ENCODE results near the gene PPP1R12C.
"Not testable (repeated sequence)": the region's sequence is repeated elsewhere in the genome, so short reads cannot be mapped to it uniquely, and the experiment has no call there.

The PPP1R12C gene

DNA sequence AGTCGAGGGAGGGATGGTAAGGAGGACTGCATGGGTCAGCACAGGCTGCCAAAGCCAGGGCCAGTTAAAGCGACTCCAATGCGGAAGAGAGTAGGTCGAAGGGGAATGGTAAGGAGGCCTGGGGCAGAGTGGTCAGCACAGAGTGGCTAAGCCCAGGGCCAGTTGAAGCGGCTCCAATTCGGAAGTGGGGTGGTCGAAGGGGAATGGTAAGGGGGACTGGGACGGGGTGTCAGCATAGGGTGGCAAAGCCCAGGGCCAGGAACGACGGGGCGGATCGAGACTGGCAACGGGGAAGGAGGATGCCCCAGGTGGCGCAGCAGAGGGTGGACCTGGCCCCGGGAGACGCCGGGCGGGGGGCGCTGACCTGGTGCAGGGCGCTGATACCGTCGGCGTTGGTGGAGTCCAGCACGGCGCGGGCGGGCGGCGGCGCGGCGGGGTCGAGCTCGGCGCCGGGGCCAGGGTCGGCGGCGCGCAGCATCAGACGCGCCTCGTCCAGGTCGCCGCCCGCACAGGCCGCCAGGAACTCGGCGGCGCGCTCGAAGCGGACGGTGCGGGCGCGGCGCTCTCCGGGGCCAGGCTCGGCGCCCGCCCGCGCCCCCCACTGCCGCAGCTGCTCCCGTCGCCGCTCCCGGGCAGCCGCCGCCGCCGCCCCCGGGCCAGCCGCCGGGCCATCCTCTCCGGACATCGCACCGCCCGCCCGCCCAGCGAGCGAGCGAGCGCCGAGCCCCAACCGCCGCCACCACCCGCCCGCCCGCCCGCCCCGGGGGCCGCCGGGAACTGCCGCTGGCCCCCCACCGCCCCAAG is at the start of gene PPP1R12C:
Gene PPP1R12C, minus strand, starts transcription at position 779 of the 804 bp plus-strand sequence. Its CDS starts 94 bp downstream, at position 685.
- DNase-seq (ENCODE audit: extremely low read depth in 1 of 2, low read depth in 1 of 2): no peak

DNA sequence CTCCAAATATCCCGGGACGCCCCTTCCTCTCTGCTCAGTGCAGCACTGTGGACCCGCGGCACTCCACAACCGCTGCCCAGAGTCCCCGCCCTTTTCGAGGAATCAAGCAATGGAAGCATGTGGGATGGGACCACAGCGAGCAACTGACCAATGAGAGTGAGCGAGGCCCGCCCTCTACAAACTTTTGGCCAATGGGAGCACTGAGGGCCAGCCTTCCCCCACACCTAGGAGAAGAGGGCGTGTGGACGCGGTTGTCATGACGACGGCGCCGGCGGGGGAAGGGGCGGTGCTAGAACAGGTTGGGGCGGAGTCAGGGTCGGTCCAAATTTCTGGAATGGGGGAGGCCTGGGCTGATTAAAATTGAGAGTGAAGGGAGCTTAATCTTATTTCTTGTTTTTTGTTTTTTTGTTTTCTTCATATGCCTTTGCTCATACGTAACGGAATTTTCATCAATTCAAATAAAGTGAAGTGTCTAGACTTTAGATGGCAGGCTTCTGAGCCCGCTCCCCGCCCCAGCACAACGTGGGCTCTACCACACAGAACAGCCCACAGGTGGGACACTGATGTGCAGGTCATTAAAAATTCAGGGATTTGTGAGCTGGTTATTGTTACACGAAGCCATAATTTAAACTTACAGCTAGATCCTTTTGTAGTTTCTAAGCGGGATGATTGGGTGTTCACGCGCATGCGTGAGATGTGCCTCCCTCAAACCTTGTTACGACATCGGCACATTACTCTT is 49.3 kb upstream of the PPP1R12C start, which contains the start of gene DNAAF3:
Gene DNAAF3, minus strand, starts transcription at position 84 of the 739 bp plus-strand sequence. CDS start 200 bp downstream, outside the sequence.
- peak in 1 of 2 donors; percentile 83 for DNase-seq (ENCODE audit: extremely low read depth in 1 of 2, low read depth in 1 of 2)

GRCh38 chr19:55165952-55166529 is 48.6 kb upstream of the PPP1R12C start:
- peak in 1 of 2 donors; percentile 48 for DNase-seq (ENCODE audit: extremely low read depth in 1 of 2, low read depth in 1 of 2)

- DNase-seq (ENCODE audit: extremely low read depth in 1 of 2, low read depth in 1 of 2): no peak
Measured at GRCh38 chr19:55161571-55162322, 44.3 kb upstream of the PPP1R12C start.

GRCh38 chr19:55160986-55161365 is 43.5 kb upstream of the PPP1R12C start:
- no peak for DNase-seq (ENCODE audit: extremely low read depth in 1 of 2, low read depth in 1 of 2)

- DNase-seq (ENCODE audit: extremely low read depth in 1 of 2, low read depth in 1 of 2): peak; percentile 80 to 86
Measured at GRCh38 chr19:55160128-55160985, 42.9 kb upstream of the PPP1R12C start.

DNA sequence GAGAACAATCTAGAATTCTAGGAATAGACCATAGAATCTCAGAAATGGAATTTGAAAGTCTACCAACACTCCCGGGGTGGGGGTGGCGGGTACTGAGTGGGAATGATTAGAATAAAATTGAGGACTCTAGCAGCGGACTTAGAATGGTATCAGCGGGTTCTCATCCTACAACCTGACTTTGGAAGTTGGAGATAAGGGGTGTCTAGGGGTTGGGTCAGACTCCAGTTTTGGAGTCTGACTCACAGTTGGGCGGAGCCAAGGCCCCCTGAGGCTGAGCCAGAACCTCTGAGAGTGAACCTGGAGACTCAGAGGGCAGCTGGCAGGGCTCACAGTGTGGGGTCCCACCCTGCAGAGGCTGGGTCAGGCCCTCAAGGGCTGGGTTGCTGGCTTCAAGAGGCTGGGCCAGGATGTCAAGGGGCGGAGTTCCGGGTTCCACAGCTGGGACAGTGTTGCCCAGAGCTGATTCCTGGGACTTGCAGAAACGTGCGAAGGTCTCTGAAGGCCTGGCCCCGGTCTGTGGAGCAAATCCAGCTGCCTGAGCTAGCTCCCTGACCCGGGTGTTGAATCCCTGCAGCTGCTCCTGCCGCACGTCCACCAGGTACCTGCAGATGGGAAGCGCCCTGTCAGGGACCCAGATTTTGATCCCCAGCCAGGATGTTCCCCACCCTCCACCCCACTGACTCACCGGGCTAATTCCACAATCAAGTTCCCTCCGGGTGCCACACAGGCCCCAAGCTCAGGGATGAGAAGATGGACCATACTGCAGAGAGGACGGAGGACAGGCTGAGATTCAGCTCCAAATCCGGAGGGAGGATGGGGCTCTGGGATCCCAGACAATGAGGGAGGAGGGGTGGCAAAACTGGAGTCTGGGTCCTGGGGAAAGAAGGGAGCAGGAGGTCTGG is 41.7 kb upstream of the PPP1R12C start:
- DNase-seq (ENCODE audit: extremely low read depth in 1 of 2, low read depth in 1 of 2): no peak

- no peak for DNase-seq (ENCODE audit: extremely low read depth in 1 of 2, low read depth in 1 of 2)
Measured at GRCh38 chr19:55158423-55158822, 41.0 kb upstream of the PPP1R12C start.

DNA sequence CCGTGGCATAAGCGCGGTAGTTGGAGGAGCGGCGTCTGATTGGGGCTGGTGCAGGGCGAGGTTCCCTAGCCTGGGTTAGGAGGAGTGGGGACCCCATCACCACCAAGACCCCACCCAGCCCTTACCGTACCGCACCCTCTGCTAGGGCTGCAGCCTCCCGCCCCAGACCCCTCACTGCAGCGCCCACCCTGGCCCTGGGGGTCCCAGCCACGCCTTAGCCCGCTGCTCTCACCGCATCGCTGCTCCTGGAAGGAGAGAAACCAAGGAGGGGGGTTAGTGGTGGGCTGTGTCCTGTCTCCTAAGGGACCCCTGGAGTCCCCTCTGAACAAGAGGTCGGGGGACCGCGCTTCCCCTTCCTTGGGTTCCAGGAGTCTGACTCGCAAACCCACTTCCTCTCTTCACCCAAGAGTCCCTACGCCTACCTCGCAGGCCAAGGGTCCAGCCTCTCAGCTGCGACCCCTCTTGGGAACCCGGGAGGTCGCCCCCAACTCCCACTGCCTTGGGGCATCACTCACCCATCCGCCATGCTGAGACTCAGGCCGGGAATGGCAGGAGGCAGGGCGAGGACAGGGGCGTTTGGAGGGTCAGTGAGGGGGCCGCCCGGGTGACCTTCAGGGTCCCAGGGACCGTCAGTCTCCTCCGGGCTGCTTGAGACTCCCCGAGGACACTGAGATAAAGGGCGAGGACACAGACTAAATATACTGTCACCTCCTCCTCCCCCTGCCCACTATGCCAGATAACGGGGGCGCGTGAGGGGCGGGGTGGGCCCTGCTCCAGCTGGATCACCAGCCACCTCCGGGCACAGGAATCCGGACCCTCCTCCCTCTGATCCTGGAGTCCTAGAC is 39.8 kb upstream of the PPP1R12C start, which contains the start of gene TNNI3:
Gene TNNI3, minus strand, starts transcription at position 669 of the 845 bp plus-strand sequence. Its CDS starts 143 bp downstream, at position 526.
- DNase-seq (ENCODE audit: extremely low read depth in 1 of 2, low read depth in 1 of 2): no peak

GRCh38 chr19:55156202-55157063 is 39.0 kb upstream of the PPP1R12C start:
- DNase-seq (ENCODE audit: extremely low read depth in 1 of 2, low read depth in 1 of 2): peak in 1 of 2 donors; percentile 27

- DNase-seq (ENCODE audit: extremely low read depth in 1 of 2, low read depth in 1 of 2): not testable (repeated sequence)
Measured at GRCh38 chr19:55155784-55156183, 38.3 kb upstream of the PPP1R12C start.

- DNase-seq (ENCODE audit: extremely low read depth in 1 of 2, low read depth in 1 of 2): no peak
Measured at GRCh38 chr19:55153652-55154264, 36.3 kb upstream of the PPP1R12C start.

DNA sequence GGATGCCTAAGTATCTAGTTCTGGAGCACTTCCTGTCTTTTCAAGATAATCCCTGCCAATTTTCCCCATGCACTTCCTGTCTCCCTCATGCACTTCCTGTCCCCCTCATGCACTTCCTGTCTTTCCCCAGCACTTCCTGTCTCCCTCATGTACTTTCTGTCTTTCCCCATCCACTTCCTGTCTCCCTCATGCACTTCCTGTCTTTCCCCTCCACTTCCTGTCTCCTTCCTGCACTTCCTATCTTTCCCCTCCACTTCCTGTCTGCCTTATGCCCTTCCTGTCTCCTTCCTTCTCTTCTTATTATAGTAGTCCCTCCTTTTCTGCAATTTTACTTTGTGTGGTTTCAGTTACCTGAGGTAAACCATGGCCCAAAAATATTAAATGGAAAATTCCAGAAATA is 34.6 kb upstream of the PPP1R12C start:
- no peak for DNase-seq (ENCODE audit: extremely low read depth in 1 of 2, low read depth in 1 of 2)

DNA sequence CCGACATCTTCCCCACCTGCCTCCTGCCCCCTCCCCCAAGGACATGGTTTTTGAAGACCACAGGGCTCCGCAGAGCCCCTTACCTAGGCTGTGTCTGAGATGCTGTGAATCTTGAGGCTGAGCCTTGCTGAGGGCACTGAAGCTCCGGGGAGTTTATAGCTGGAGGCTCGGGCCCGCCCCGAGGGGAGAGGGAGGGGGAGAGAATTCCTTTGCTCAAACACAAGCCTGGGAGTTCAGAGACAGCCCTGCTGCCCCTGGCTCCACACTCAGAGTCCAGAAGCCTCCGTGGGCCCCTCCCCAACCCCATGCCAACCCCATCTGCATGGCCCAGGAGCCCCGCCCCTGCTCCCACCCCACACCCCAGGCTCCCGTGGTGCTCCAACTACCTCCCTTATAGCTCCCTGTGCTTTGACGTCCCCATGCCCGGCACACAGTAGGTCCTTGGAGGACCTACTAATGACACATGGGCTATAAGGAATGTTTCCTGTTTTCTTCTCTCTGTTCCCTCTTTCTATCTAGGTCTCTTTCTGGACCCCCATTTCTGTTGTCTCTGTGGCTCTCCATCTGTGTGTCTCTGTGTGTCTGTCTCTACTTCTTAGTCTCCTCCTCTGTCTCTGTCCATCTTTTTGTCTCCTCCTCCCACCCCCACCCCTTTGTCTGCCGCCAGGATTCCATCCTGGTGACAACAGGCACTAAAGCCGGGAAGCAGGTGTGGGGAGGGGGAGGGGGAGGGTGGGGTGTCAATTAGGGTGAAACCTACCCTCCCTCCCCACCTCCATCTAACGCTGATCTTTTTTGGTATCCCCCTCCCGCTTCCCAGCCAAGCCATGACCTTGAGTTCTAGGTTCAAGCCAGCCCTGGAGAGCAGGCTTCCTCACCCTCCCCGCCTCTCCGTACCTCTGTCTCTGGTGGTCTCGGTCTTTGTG is 31.9 kb upstream of the PPP1R12C start, which contains the start of gene TNNT1:
Gene TNNT1, minus strand, starts transcription at position 129 of the 926 bp plus-strand sequence. CDS start 2,049 bp downstream, outside the sequence.
- no peak for DNase-seq (ENCODE audit: extremely low read depth in 1 of 2, low read depth in 1 of 2)

DNA sequence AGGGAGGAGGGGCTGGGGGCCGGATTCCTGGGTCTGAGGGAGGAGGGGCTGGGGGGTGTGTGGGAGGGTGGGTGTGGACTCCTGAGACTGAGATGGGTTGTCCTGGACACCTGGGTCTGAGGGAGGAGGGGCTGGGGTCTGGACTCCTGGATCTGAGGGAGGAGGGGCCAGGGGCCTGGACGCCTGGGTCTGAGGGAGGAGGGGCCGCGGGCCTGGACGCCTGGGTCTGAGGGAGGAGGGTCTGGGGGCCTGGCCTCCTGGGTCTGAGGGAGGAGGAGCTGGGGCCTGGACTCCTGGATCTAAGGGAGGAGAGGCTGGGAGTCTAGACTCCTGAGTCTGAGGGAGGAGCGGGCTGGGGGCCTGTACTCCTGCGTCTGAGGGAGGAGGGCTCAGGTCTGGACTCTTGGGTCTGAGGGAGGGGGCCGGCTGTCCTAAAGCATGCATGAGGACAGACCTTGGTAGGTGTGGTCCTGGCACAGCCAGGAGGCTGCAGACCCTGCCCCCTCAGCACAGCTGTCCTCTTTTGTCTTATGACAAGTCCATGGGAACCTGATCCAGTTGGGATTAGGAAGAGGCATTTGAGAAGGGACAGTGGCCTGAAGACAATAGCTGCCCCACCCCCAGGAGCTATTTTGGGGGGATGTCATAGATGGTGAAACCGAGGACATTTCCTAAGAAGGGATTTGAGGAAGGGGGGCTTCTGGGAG is 30.3 kb upstream of the PPP1R12C start:
- DNase-seq (ENCODE audit: extremely low read depth in 1 of 2, low read depth in 1 of 2): no peak

Data from stimulated activated CD8-positive, alpha-beta memory T cell treated with anti-CD3 and anti-CD28 coated beads, Interleukin-7, amount 100 ng/mL, for 48 hours (primary cell).